HG03354 (cell line): ENCODE measurements around the gene UHRF2.

ENCODE experiments used
- ATAC-seq: cut with Tn5 transposase; IDR thresholded peaks from one replicate; pipeline ENCODE4 v1.9.1; 2021; ENCODE audit warnings: mild to moderate bottlenecking; ENCODE audit not compliant: unreplicated experiment, poor library complexity, severe bottlenecking

Gene UHRF2

GRCh38 chr9:6551136-6551535 lies 138.1 kb downstream of the UHRF2 start:
- ATAC-seq, result no peak

DNA sequence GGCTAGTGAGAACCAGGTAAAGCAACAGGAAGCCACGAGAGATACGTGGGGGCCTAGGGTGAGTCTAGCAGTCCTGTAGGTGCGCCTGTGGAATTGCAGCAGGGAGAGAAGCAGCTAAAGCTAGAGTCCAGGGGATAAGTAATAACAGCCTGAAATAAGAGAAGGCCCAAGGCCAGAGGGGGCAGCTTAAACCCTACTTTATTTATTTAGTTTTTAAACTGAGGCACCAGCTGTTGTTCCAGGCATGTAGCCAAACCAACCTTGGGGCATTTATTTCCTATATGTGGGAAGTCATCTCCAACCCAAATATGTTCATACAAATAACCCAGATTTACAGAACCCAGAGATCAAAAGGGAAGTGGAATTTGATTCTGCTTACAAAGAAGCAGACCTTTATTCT lies 139.0 kb downstream of the UHRF2 start:
- ATAC-seq, result no peak

DNA sequence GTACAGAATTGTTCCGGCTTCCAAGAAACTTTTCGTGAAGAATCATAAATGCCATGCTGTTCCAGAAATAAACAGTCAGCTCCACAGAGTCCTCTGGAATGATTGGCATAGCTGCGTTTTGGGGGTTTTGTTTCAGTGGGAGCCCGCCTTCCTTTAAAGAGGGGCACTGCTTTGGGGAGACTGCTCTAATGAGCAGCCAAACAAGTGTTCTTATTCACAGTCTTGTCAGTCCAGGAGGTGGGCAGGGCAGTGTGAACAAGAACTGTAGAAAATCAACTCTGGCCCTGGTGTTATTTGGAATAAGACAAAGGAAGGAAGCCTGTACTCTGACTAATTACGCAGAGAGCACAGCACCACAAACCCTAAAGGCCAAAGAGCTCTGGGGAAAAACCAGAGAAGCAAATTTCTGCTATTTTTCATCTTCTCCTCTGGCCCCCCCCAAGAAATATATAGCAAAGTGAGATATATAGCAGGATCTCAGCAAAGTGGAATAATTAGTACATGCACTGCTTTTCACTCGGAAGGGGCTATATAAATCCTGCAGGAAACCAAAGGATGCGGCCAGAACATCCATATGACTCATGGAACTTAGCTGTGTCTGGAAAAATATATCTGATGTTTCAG lies 139.6 kb downstream of the UHRF2 start:
- ATAC-seq, result no peak

- no peak for ATAC-seq
Observed at GRCh38 chr9:6553866-6554265, 140.9 kb downstream of the UHRF2 start.
